GM10266 (cell line): Measurements from ENCODE around the gene MYO1D.
"Not testable (repeated sequence)": the region's sequence is repeated elsewhere in the genome, so short reads cannot be mapped to it uniquely, and the experiment has no call there.

Experiments used
- DNase-seq: peaks from one replicate; pipeline ENCODE4 v3.0.0; 2012; ENCODE audit errors: extremely low spot score
- CTCF ChIP-seq: IDR thresholded peaks from 2 replicates; pipeline ENCODE4 v1.5.1; 2012; ENCODE audit warnings: mild to moderate bottlenecking, low read depth; ENCODE audit not compliant: control insufficient read depth, insufficient read depth; ENCODE audit errors: missing control alignments

MYO1D gene

GRCh38 chr17:32746280-32746679, 130.6 kb downstream of the MYO1D start:
- no peak for TF ChIP-seq CTCF
- no peak for DNase-seq

GRCh38 chr17:32742681-32743538, 134.0 kb downstream of the MYO1D start:
- TF ChIP-seq CTCF: no peak
- DNase-seq: no peak

GRCh38 chr17:32741381-32741780, 135.5 kb downstream of the MYO1D start:
- TF ChIP-seq CTCF: no peak

GRCh38 chr17:32739722-32740121, 137.2 kb downstream of the MYO1D start:
- no peak for DNase-seq
- TF ChIP-seq CTCF: no peak

More at GRCh38 chr17:32741381-32741780, 135.5 kb downstream of the MYO1D start:
- DNase-seq: no peak

GRCh38 chr17:32739151-32739550, 137.8 kb downstream of the MYO1D start:
- DNase-seq: not testable (repeated sequence)

GRCh38 chr17:32733401-32733800, 143.5 kb downstream of the MYO1D start:
- no peak for TF ChIP-seq CTCF
- no peak for DNase-seq

GRCh38 chr17:32732900-32733299, 144.0 kb downstream of the MYO1D start:
- TF ChIP-seq CTCF: no peak
- no peak for DNase-seq
